Measurements from ENCODE around the gene USP48.

- TF ChIP-seq RAD21 (IDR thresholded peaks at IDR 0.05; ENCODE audit: low read depth) (no peak), EGR1 (IDR thresholded peaks at IDR 0.05) (no peak)
These were observed 24.3 kb downstream of the USP48 start for GRCh38 chr1:21758614-21759013.

Measured in Ishikawa (cell line).